Cerebellar nuclear complex (tissue), 1 donor: ENCODE results near the gene DLG5.

Experiments
- DNase-seq, 2 experiments: peaks; one replicate each; lab custom pipeline; 2025; lab: John Stamatoyannopoulos, UW

Gene DLG5

GRCh38 chr10:77820349-77820748 is 106.2 kb downstream of the DLG5 start:
- no peak for DNase-seq

GRCh38 chr10:77819210-77820112 is 107.1 kb downstream of the DLG5 start:
- no peak for DNase-seq

GRCh38 chr10:77818378-77818777 is 108.2 kb downstream of the DLG5 start:
- DNase-seq = no peak

- DNase-seq = no peak
These were observed 109.0 kb downstream of the DLG5 start for GRCh38 chr10:77817541-77817940.

GRCh38 chr10:77816311-77816710 is 110.2 kb downstream of the DLG5 start:
- no peak for DNase-seq

- DNase-seq = no peak
These were observed 113.8 kb downstream of the DLG5 start for GRCh38 chr10:77812741-77813140.

- no peak for DNase-seq
These were observed 114.6 kb downstream of the DLG5 start for GRCh38 chr10:77811831-77812430.

- DNase-seq = no peak
These were observed 115.9 kb downstream of the DLG5 start for GRCh38 chr10:77810446-77811335.

GRCh38 chr10:77809336-77809735 is 117.2 kb downstream of the DLG5 start:
- no peak for DNase-seq

- no peak for DNase-seq
These were observed 118.8 kb downstream of the DLG5 start for GRCh38 chr10:77807706-77808105.

- no peak for DNase-seq
These were observed 119.9 kb downstream of the DLG5 start for GRCh38 chr10:77806511-77807157.

GRCh38 chr10:77805676-77806075 is 120.9 kb downstream of the DLG5 start:
- DNase-seq = no peak

GRCh38 chr10:77804371-77804770 is 122.2 kb downstream of the DLG5 start:
- DNase-seq = no peak

GRCh38 chr10:77801474-77802161 is 124.9 kb downstream of the DLG5 start:
- DNase-seq = no peak

- no peak for DNase-seq
These were observed 125.8 kb downstream of the DLG5 start for GRCh38 chr10:77800738-77801266.

- DNase-seq = no peak
These were observed 126.2 kb downstream of the DLG5 start for GRCh38 chr10:77800320-77800719.

GRCh38 chr10:77799352-77799751 is 127.2 kb downstream of the DLG5 start:
- DNase-seq = no peak

GRCh38 chr10:77798940-77799339 is 127.6 kb downstream of the DLG5 start:
- no peak for DNase-seq

- DNase-seq = no peak
These were observed 130.1 kb downstream of the DLG5 start for GRCh38 chr10:77796311-77796915.

GRCh38 chr10:77795426-77796055 is 131.0 kb downstream of the DLG5 start:
- no peak for DNase-seq
